ENCODE measurements around the gene CLMN. TPM values are rescaled to one million over a fixed set of nuclear protein-coding genes. Genes with fewer than 3 reads are reported as not detected.

Gene CLMN
- total and polyA plus RNA-seq, 2 experiments from 2014 or later = 3.2 to 5.7 TPM

- Mint-ChIP-seq H3K4me3 (no peak overlapping the region), H3K27me3 (ENCODE audit: insufficient read depth, low read depth, poor library complexity) (peaks cover 3% of the 10 kb centered on the region), H3K27ac (no peak overlapping the region), H3K9me3 (no peaks in the 10 kb centered on the region), H3K4me1 (peaks cover 12% of the 10 kb centered on the region), H3K36me3 (ENCODE audit: low read depth) (no peaks in the 10 kb centered on the region)
- H3K79me2 ChIP-seq (replicated peaks; ENCODE audit: insufficient read depth) = no peaks in the 10 kb centered on the region
- no peak overlapping the region for H2AFZ ChIP-seq
- no peaks in the 10 kb centered on the region for H4K20me1 ChIP-seq (replicated peaks; ENCODE audit: insufficient read depth)
- TF ChIP-seq EZH2phosphoT487 (IDR thresholded peaks at IDR 0.05; ENCODE audit: unreplicated experiment) (no peak), NANOG (IDR thresholded peaks at IDR 0.05; ENCODE audit: borderline replicate concordance) (no peak), REST (IDR thresholded peaks at IDR 0.05; ENCODE audit: unreplicated experiment) (no peak), CREB1 (CRISPR knock-in tag; IDR thresholded peaks at IDR 0.05; ENCODE audit: low read depth) (no peak), ZNF462 (CRISPR knock-in tag; IDR thresholded peaks at IDR 0.05) (no peak), STAT1 (IDR thresholded peaks at IDR 0.05; ENCODE audit: unreplicated experiment) (no peak), EZH2 (IDR thresholded peaks at IDR 0.05; ENCODE audit: low read depth, unreplicated experiment) (no peak), CTCF (conservative IDR thresholded peaks at IDR 0.05; ENCODE audit: low read depth in 2 of 2) (no peak)
- no peaks in the 10 kb centered on the region for H3F3A ChIP-seq (replicated peaks; ENCODE audit: low read depth)
- H3K4me1 ChIP-seq (ENCODE audit: insufficient read depth) = no peaks in the 10 kb centered on the region; the same call in 1 of the 2 replicates
- no peak overlapping the region for H3K4me3 ChIP-seq
- DNase-seq (ENCODE audit: low spot score) (no peak), ATAC-seq (no peak)
- H3K9me2 ChIP-seq (ENCODE audit: insufficient read depth) = no peaks in the 10 kb centered on the region
- no peaks in the 10 kb centered on the region for H3K36me3 ChIP-seq (ENCODE audit: insufficient read depth)
- H3K27me3 ChIP-seq (ENCODE audit: insufficient read depth) = no peaks in the 10 kb centered on the region
- H3K27ac ChIP-seq (ENCODE audit: low read depth) = no peak overlapping the region
- H3K4me2 ChIP-seq = no peak overlapping the region
These were observed 82.4 kb downstream of the CLMN start for GRCh38 chr14:95237121-95237957.
